T-helper 17 cell (primary cell): ENCODE data around the gene WDR44. TPM values are rescaled to one million over a fixed set of nuclear protein-coding genes. Genes with fewer than 3 reads are reported as not detected.
"Not testable (repeated sequence)": the region's sequence is repeated elsewhere in the genome, so short reads cannot be mapped to it uniquely, and the experiment has no call there.

Experiments used
- ATAC-seq: fragments of 150-1000 bp; cut with Tn5 transposase; 2 replicates; pipeline ENCODE4 v1.10.0; 2021; ENCODE audit warnings: mild to moderate bottlenecking, moderate library complexity
- DNase-seq, 3 donors: peaks; one replicate each; pipeline versions ENCODE4 v3.0.0 to v3.0.0-alpha.2; 2020 to 2021
- H3K9me3 ChIP-seq: one replicate; pipeline ENCODE4 v1.7.0; 2013; ENCODE audit warnings: low read length, mild to moderate bottlenecking; ENCODE audit not compliant: control insufficient read depth, poor library complexity, severe bottlenecking
- H3K27ac Mint-ChIP-seq: one replicate; pipeline ENCODE4 v1.8.0; 2022; ENCODE audit warnings: mild to moderate bottlenecking, moderate library complexity, mixed read lengths
- H3K27me3 Mint-ChIP-seq: one replicate; pipeline ENCODE4 v1.8.0; 2022; ENCODE audit warnings: mixed read lengths
- H3K36me3 Mint-ChIP-seq: one replicate; pipeline ENCODE4 v1.8.0; 2022; ENCODE audit warnings: low read depth, mixed read lengths
- H3K4me1 Mint-ChIP-seq: one replicate; pipeline ENCODE4 v1.8.0; 2022; ENCODE audit warnings: mild to moderate bottlenecking, mixed read lengths
- H3K4me3 Mint-ChIP-seq: one replicate; pipeline ENCODE4 v1.8.0; 2022; ENCODE audit warnings: mild to moderate bottlenecking, moderate library complexity, mixed read lengths
- total RNA-seq, 4 donors: library from RNA in 2 of 4; stranded (reverse) in 2 of 4; gene quantifications; one replicate each; pipeline ENCODE4 v1.2.3 and lab custom pipeline; 2022 to 2026

WDR44 gene
- 10 to 100 TPM; 15.4 to 18.0 TPM for total RNA-seq
- total RNA-seq (lab: John Stamatoyannopoulos, UW) = 41.5 to 62.0 reads per million in 2 donors

- no peaks in the 10 kb centered on the region for H3K27me3 Mint-ChIP-seq
- H3K36me3 Mint-ChIP-seq = peaks cover 2% of the 10 kb centered on the region
- peak within 1 kb of the TSS; percentile 97 for H3K27ac Mint-ChIP-seq
- peaks cover 23% of the 10 kb centered on the region for H3K4me1 Mint-ChIP-seq
- no peaks in the 10 kb centered on the region for H3K9me3 ChIP-seq
- DNase-seq = peak; percentile 78 to 89 (median 86)
- peak; percentile 93 for ATAC-seq
- H3K4me3 Mint-ChIP-seq = peak within 1 kb of the TSS; percentile 99
Observed at GRCh38 chrX:118345464-118346257, at the start of gene WDR44. Gene WDR44 (plus strand): TSS chrX:118346106. CDS start chrX:118346504, 398 bp downstream.

- not testable (repeated sequence) for H3K27me3 Mint-ChIP-seq, H3K4me1 Mint-ChIP-seq, H3K27ac Mint-ChIP-seq, H3K36me3 Mint-ChIP-seq, ATAC-seq, DNase-seq, H3K4me3 Mint-ChIP-seq, H3K9me3 ChIP-seq
Observed at GRCh38 chrX:118305827-118306226, 40.1 kb upstream of the WDR44 start.

GRCh38 chrX:118315529-118315928 lies 30.4 kb upstream of the WDR44 start:
- H3K9me3 ChIP-seq = no peaks in the 10 kb centered on the region
- Mint-ChIP-seq H3K27me3 (peaks cover 13% of the 10 kb centered on the region), H3K36me3 (peaks cover 9% of the 10 kb centered on the region), H3K27ac (no peak overlapping the region), H3K4me3 (no peak overlapping the region), H3K4me1 (no peaks in the 10 kb centered on the region)
- ATAC-seq (no peak), DNase-seq (no peak)

- Mint-ChIP-seq H3K4me3 (no peak overlapping the region), H3K27ac (no peak overlapping the region), H3K27me3 (no peaks in the 10 kb centered on the region), H3K36me3 (no peaks in the 10 kb centered on the region), H3K4me1 (peaks cover 3% of the 10 kb centered on the region)
- no peak for ATAC-seq
- no peak for DNase-seq
- no peaks in the 10 kb centered on the region for H3K9me3 ChIP-seq
Observed at GRCh38 chrX:118324588-118324987, 21.3 kb upstream of the WDR44 start.

DNA sequence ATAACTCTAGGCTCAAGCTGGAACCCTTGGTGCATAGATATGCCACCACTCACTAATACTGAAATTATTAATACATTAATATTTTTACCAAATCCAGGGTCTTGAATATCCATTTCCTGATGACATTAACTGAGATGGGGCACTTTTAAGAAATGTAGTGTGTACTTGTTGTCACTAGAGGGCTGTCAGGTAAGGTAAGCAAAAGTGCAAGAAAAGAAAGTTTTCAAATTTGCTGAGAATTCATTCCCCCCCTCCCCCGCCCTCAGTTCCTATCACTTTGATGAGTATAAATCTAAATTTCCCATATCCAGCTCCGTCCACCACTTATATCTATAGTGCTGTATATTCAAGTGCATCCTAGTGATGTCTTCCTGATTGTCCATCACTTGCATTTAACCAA lies 20.5 kb upstream of the WDR44 start:
- H3K27ac Mint-ChIP-seq = no peak overlapping the region
- H3K36me3 Mint-ChIP-seq = no peaks in the 10 kb centered on the region
- DNase-seq (no peak), ATAC-seq (no peak)
- H3K27me3 Mint-ChIP-seq = no peaks in the 10 kb centered on the region
- H3K4me3 Mint-ChIP-seq = no peak overlapping the region
- H3K4me1 Mint-ChIP-seq = peaks cover 3% of the 10 kb centered on the region
- H3K9me3 ChIP-seq = no peaks in the 10 kb centered on the region

DNA sequence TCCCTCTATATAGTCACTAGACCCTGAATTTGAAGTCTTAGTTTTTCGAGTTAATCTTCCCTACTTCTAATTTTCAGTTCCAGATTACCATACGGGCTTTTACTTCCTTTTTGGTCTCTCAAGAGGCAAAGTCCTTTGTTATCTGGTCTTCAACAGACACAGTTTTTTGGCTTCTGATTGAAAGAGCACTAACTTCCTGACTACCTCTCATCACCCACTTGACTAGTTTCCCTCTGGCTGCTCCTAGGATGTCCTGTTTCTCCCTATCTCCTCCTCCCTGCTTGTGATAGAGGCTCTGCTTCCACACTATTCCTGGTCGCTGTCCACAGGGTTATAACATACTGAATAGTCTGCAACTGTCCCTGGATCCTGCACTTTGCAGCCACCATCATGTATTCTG lies 16.7 kb upstream of the WDR44 start:
- Mint-ChIP-seq H3K4me3 (no peak overlapping the region), H3K36me3 (no peaks in the 10 kb centered on the region), H3K27ac (no peak overlapping the region), H3K27me3 (no peaks in the 10 kb centered on the region), H3K4me1 (peaks cover 3% of the 10 kb centered on the region)
- no peak for ATAC-seq
- DNase-seq = no peak
- H3K9me3 ChIP-seq = no peaks in the 10 kb centered on the region

- DNase-seq (no peak), ATAC-seq (no peak)
- no peaks in the 10 kb centered on the region for H3K9me3 ChIP-seq
- H3K4me1 Mint-ChIP-seq = peaks cover 2% of the 10 kb centered on the region
- H3K36me3 Mint-ChIP-seq = no peaks in the 10 kb centered on the region
- no peak overlapping the region for H3K27ac Mint-ChIP-seq
- H3K27me3 Mint-ChIP-seq = no peaks in the 10 kb centered on the region
- no peak overlapping the region for H3K4me3 Mint-ChIP-seq
Observed at GRCh38 chrX:118337687-118338086, 8.2 kb upstream of the WDR44 start.

GRCh38 chrX:118338930-118339329 lies 7.0 kb upstream of the WDR44 start:
- DNase-seq = no peak
- no peak for ATAC-seq
- H3K36me3 Mint-ChIP-seq = no peaks in the 10 kb centered on the region
- peaks cover 2% of the 10 kb centered on the region for H3K4me1 Mint-ChIP-seq
- H3K27me3 Mint-ChIP-seq = no peaks in the 10 kb centered on the region
- H3K4me3 Mint-ChIP-seq = no peak overlapping the region
- H3K27ac Mint-ChIP-seq = no peak overlapping the region
- H3K9me3 ChIP-seq = no peaks in the 10 kb centered on the region

GRCh38 chrX:118345045-118345463 lies 852 bp upstream of the WDR44 start:
- H3K27ac Mint-ChIP-seq = peak overlapping the region; percentile 97
- DNase-seq = no peak
- H3K4me1 Mint-ChIP-seq = peaks cover 22% of the 10 kb centered on the region
- ATAC-seq = no peak
- peaks cover 2% of the 10 kb centered on the region for H3K36me3 Mint-ChIP-seq
- peak overlapping the region; percentile 99 for H3K4me3 Mint-ChIP-seq
- no peaks in the 10 kb centered on the region for H3K27me3 Mint-ChIP-seq
- no peaks in the 10 kb centered on the region for H3K9me3 ChIP-seq

GRCh38 chrX:118346258-118347094 lies 570 bp downstream of the WDR44 start:
- H3K4me3 Mint-ChIP-seq = peak overlapping the region; percentile 99
- H3K36me3 Mint-ChIP-seq = peaks cover 2% of the 10 kb centered on the region
- DNase-seq (peak; percentile 17 to 53 (median 38)), ATAC-seq (peak; percentile 48)
- no peaks in the 10 kb centered on the region for H3K27me3 Mint-ChIP-seq
- peak overlapping the region; percentile 97 for H3K27ac Mint-ChIP-seq
- peaks cover 23% of the 10 kb centered on the region for H3K4me1 Mint-ChIP-seq
- no peaks in the 10 kb centered on the region for H3K9me3 ChIP-seq

- no peaks in the 10 kb centered on the region for H3K9me3 ChIP-seq
- Mint-ChIP-seq H3K4me3 (peak overlapping the region; percentile 99), H3K27me3 (no peaks in the 10 kb centered on the region), H3K27ac (peak overlapping the region; percentile 97), H3K4me1 (peaks cover 23% of the 10 kb centered on the region), H3K36me3 (peaks cover 2% of the 10 kb centered on the region)
- ATAC-seq (no peak), DNase-seq (no peak)
Observed at GRCh38 chrX:118347131-118347530, 1.2 kb downstream of the WDR44 start.

DNA sequence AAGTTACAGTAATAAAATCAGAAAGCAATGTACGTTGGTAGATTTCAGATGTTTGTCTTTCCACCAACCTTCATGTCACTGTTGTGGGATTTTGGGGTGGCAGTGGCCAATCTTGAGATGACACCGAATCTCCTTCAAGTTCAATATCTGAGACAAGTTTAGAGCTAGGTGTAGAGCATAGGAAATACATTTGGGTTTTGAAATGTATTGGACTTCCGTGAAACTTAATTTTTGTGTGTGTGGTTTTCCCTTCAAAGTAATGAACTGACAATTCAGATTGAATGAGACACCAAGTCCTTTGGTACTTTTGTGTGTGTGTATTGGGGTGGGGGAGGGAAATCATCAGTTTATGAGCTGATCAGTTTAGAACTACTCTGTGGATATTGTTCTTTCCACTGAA lies 1.8 kb downstream of the WDR44 start:
- Mint-ChIP-seq H3K4me1 (peaks cover 26% of the 10 kb centered on the region), H3K27ac (peak overlapping the region; percentile 97), H3K36me3 (peaks cover 2% of the 10 kb centered on the region), H3K27me3 (no peaks in the 10 kb centered on the region), H3K4me3 (peak overlapping the region; percentile 99)
- no peak for DNase-seq
- H3K9me3 ChIP-seq = no peaks in the 10 kb centered on the region
- ATAC-seq = no peak

- DNase-seq (no peak), ATAC-seq (no peak)
- no peaks in the 10 kb centered on the region for H3K9me3 ChIP-seq
- peaks cover 2% of the 10 kb centered on the region for H3K36me3 Mint-ChIP-seq
- peak overlapping the region; percentile 99 for H3K4me3 Mint-ChIP-seq
- no peaks in the 10 kb centered on the region for H3K27me3 Mint-ChIP-seq
- H3K27ac Mint-ChIP-seq = peak overlapping the region; percentile 97
- peaks cover 30% of the 10 kb centered on the region for H3K4me1 Mint-ChIP-seq
Observed at GRCh38 chrX:118348186-118348810, 2.4 kb downstream of the WDR44 start.
